Measurements from ENCODE around the gene ADGRL3.

GRCh38 chr4:61772126-61772525 is 572.0 kb downstream of the ADGRL3 start:
- TF ChIP-seq, protein P1, sequence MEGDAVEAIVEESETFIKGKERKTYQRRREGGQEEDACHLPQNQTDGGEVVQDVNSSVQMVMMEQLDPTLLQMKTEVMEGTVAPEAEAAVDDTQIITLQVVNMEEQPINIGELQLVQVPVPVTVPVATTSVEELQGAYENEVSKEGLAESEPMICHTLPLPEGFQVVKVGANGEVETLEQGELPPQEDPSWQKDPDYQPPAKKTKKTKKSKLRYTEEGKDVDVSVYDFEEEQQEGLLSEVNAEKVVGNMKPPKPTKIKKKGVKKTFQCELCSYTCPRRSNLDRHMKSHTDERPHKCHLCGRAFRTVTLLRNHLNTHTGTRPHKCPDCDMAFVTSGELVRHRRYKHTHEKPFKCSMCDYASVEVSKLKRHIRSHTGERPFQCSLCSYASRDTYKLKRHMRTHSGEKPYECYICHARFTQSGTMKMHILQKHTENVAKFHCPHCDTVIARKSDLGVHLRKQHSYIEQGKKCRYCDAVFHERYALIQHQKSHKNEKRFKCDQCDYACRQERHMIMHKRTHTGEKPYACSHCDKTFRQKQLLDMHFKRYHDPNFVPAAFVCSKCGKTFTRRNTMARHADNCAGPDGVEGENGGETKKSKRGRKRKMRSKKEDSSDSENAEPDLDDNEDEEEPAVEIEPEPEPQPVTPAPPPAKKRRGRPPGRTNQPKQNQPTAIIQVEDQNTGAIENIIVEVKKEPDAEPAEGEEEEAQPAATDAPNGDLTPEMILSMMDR (IDR thresholded peaks at IDR 0.05; ENCODE audit: low read depth, low read length, missing input control) = no peak
- no peak for TF ChIP-seq RXRA (IDR thresholded peaks at IDR 0.05)

Measured in liver (tissue), 3 donors.